LoVo (cell line): ENCODE results near the gene MRPL20.
"Not testable (repeated sequence)": the region's sequence is repeated elsewhere in the genome, so short reads cannot be mapped to it uniquely, and the experiment has no call there.

Experiments used
- DNase-seq: peaks from one replicate; pipeline ENCODE4 v3.0.0-alpha.2; 2016; ENCODE audit warnings: low spot score

MRPL20 gene

GRCh38 chr1:1385339-1385738, 21.8 kb downstream of the MRPL20 start:
- DNase-seq: not testable (repeated sequence)

- DNase-seq: no peak
These were observed 25.8 kb downstream of the MRPL20 start for GRCh38 chr1:1381294-1381693.

- no peak for DNase-seq
These were observed 26.2 kb downstream of the MRPL20 start for GRCh38 chr1:1380860-1381259.

- DNase-seq: no peak
These were observed 29.4 kb downstream of the MRPL20 start for GRCh38 chr1:1377540-1378205.

- DNase-seq: no peak
These were observed 30.4 kb downstream of the MRPL20 start for GRCh38 chr1:1376551-1377226.

GRCh38 chr1:1374929-1375662, 32.0 kb downstream of the MRPL20 start, which contains the start of gene AURKAIP1:
Gene AURKAIP1, minus strand, starts transcription at chr1:1375207. Its CDS starts 451 bp downstream, at chr1:1374756.
- DNase-seq: peak; percentile 99

- DNase-seq: no peak
These were observed 32.5 kb downstream of the MRPL20 start for GRCh38 chr1:1374589-1374928.

- no peak for DNase-seq
These were observed 33.1 kb downstream of the MRPL20 start for GRCh38 chr1:1373815-1374588.

- no peak for DNase-seq
These were observed 33.9 kb downstream of the MRPL20 start for GRCh38 chr1:1373051-1373814.

GRCh38 chr1:1371746-1372711, 35.1 kb downstream of the MRPL20 start:
- DNase-seq: peak; percentile 37

- no peak for DNase-seq
These were observed 35.7 kb downstream of the MRPL20 start for GRCh38 chr1:1371364-1371745.

GRCh38 chr1:1370771-1371300, 36.3 kb downstream of the MRPL20 start:
- DNase-seq: no peak

- not testable (repeated sequence) for DNase-seq
These were observed 37.0 kb downstream of the MRPL20 start for GRCh38 chr1:1370094-1370493.

GRCh38 chr1:1367315-1367714, 39.8 kb downstream of the MRPL20 start:
- no peak for DNase-seq

- DNase-seq: no peak
These were observed 40.4 kb downstream of the MRPL20 start for GRCh38 chr1:1366699-1367066.

GRCh38 chr1:1365875-1366698, 41.0 kb downstream of the MRPL20 start:
- no peak for DNase-seq

- DNase-seq: no peak
These were observed 42.8 kb downstream of the MRPL20 start for GRCh38 chr1:1364266-1364665.

- no peak for DNase-seq
These were observed 45.1 kb downstream of the MRPL20 start for GRCh38 chr1:1361982-1362423.
